ENCODE results near the gene MARCHF3. TPM values are rescaled to one million over a fixed set of nuclear protein-coding genes. Genes with fewer than 3 reads are reported as not detected.

Gene MARCHF3
- total RNA-seq, 1 experiment from 2014 or later: 5.4 TPM

- POLR2A ChIA-PET: no interaction called here
- no peaks in the 10 kb centered on the region for H3K4me1 Mint-ChIP-seq (ENCODE audit: insufficient read depth, unreplicated experiment)
- CTCF ChIA-PET: interaction anchor here (0.7 kb wide), 1 partner anchor 163 kb away, joined by 3 read pairs; no protein-coding TSS in a partner anchor
- no peaks in the 10 kb centered on the region for H3K27me3 Mint-ChIP-seq (ENCODE audit: insufficient read depth, unreplicated experiment)
- H3K36me3 Mint-ChIP-seq (ENCODE audit: insufficient read depth, unreplicated experiment): no peaks in the 10 kb centered on the region
- H3K27ac Mint-ChIP-seq (ENCODE audit: low read depth, unreplicated experiment): no peak overlapping the region
- no peak overlapping the region for H3K4me3 Mint-ChIP-seq (ENCODE audit: unreplicated experiment)
- no TSS peak for BruUV-seq (replicated peaks)
- intact Hi-C loops (cut with micrococcal nuclease): no loop called here
- no peak for DNase-seq (ENCODE audit: unreplicated experiment)
- no peaks in the 10 kb centered on the region for H3K9me3 Mint-ChIP-seq (ENCODE audit: unreplicated experiment)
- TF ChIP-seq CTCF (IDR thresholded peaks at IDR 0.05; ENCODE audit: unreplicated experiment): no peak
Measured at GRCh38 chr5:126953640-126954039, 76.7 kb downstream of the MARCHF3 start.

- no peaks in the 10 kb centered on the region for H3K36me3 Mint-ChIP-seq (ENCODE audit: insufficient read depth, unreplicated experiment)
- no peaks in the 10 kb centered on the region for H3K27me3 Mint-ChIP-seq (ENCODE audit: insufficient read depth, unreplicated experiment)
- H3K4me1 Mint-ChIP-seq (ENCODE audit: insufficient read depth, unreplicated experiment): no peaks in the 10 kb centered on the region
- no peak for TF ChIP-seq CTCF (IDR thresholded peaks at IDR 0.05; ENCODE audit: unreplicated experiment)
- no peaks in the 10 kb centered on the region for H3K9me3 Mint-ChIP-seq (ENCODE audit: unreplicated experiment)
- intact Hi-C loops (cut with micrococcal nuclease): no loop called here
- BruUV-seq (replicated peaks): no TSS peak
- DNase-seq (ENCODE audit: unreplicated experiment): no peak
- POLR2A ChIA-PET: no interaction called here
- no peak overlapping the region for H3K4me3 Mint-ChIP-seq (ENCODE audit: unreplicated experiment)
- H3K27ac Mint-ChIP-seq (ENCODE audit: low read depth, unreplicated experiment): no peak overlapping the region
- CTCF ChIA-PET: interaction anchor here (0.6 kb wide), 1 partner anchor 39 kb away, joined by 4 read pairs; no protein-coding TSS in a partner anchor
Measured at GRCh38 chr5:126949475-126949874, 80.9 kb downstream of the MARCHF3 start.

- H3K4me1 Mint-ChIP-seq (ENCODE audit: insufficient read depth, unreplicated experiment): no peaks in the 10 kb centered on the region
- BruUV-seq (replicated peaks): no TSS peak
- no peak for DNase-seq (ENCODE audit: unreplicated experiment)
- TF ChIP-seq CTCF (IDR thresholded peaks at IDR 0.05; ENCODE audit: unreplicated experiment): no peak
- POLR2A ChIA-PET: interaction anchor here (1.0 kb wide), 1 partner anchor 10 kb away, joined by 3 read pairs; no protein-coding TSS in a partner anchor
- CTCF ChIA-PET: no interaction called here
- intact Hi-C loops (cut with micrococcal nuclease): no loop called here
- no peak overlapping the region for H3K27ac Mint-ChIP-seq (ENCODE audit: low read depth, unreplicated experiment)
- H3K9me3 Mint-ChIP-seq (ENCODE audit: unreplicated experiment): no peaks in the 10 kb centered on the region
- H3K4me3 Mint-ChIP-seq (ENCODE audit: unreplicated experiment): no peak overlapping the region
- no peaks in the 10 kb centered on the region for H3K27me3 Mint-ChIP-seq (ENCODE audit: insufficient read depth, unreplicated experiment)
- no peaks in the 10 kb centered on the region for H3K36me3 Mint-ChIP-seq (ENCODE audit: insufficient read depth, unreplicated experiment)
Measured at GRCh38 chr5:126948453-126948852, 81.9 kb downstream of the MARCHF3 start.

DNA sequence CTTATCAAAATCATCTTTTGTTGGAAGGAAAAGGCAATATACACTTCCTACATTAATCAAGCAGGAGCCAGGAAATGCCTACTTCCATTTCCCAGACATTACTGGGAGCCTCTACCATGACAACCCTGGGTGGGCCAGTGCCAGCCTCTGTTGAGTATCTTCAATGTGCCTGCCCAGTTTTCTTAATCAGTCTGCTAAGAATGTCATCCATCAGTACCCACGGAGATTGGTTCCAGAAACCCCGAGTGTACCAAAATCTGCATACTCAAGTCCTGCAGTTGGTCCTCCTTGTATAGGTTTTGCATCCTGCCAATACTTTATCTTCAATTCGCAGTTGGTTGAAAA is 82.4 kb downstream of the MARCHF3 start:
- POLR2A ChIA-PET: interaction anchor here (1.0 kb wide), 1 partner anchor 10 kb away, joined by 3 read pairs; no protein-coding TSS in a partner anchor
- Mint-ChIP-seq H3K4me1 (ENCODE audit: insufficient read depth, unreplicated experiment) (no peaks in the 10 kb centered on the region), H3K4me3 (ENCODE audit: unreplicated experiment) (no peak overlapping the region), H3K27ac (ENCODE audit: low read depth, unreplicated experiment) (no peak overlapping the region), H3K9me3 (ENCODE audit: unreplicated experiment) (no peaks in the 10 kb centered on the region), H3K27me3 (ENCODE audit: insufficient read depth, unreplicated experiment) (no peaks in the 10 kb centered on the region), H3K36me3 (ENCODE audit: insufficient read depth, unreplicated experiment) (no peaks in the 10 kb centered on the region)
- intact Hi-C loops (cut with micrococcal nuclease): no loop called here
- TF ChIP-seq CTCF (IDR thresholded peaks at IDR 0.05; ENCODE audit: unreplicated experiment): no peak
- DNase-seq (ENCODE audit: unreplicated experiment): no peak
- CTCF ChIA-PET: no interaction called here
- BruUV-seq (replicated peaks): no TSS peak

All from MCF 10A (cell line).